ENCODE results near the gene DNTT. TPM values are rescaled to one million over a fixed set of nuclear protein-coding genes. Genes with fewer than 3 reads are reported as not detected.

DNTT gene
- total RNA-seq, 1 experiment from 2014 or later = not detected

DNA sequence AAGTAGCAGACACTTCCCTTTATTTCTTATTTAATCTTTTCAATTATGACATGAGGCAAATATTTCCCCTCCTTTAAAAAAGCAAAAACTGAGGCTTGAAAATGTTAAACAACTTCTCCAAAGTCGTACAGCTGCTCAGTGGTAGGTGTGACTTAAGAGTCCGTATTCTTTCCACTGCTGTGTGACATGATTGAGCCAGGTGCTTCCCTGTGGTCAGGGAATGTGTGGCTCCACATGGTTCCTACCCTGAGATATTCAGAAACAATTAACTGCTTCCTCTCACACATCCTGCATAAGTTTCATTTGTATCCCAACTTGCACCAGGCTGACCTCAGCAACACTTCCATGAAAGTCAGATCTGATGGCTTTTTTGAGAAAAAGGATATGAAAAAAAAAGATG is 41.0 kb downstream of the DNTT start:
- no peaks in the 10 kb centered on the region for H3K36me3 ChIP-seq (ENCODE audit: control insufficient read depth, insufficient read depth, low read length)
- Mint-ChIP-seq H3K27me3 (ENCODE audit: insufficient read depth, unreplicated experiment) (peaks cover 9% of the 10 kb centered on the region), H3K4me3 (ENCODE audit: unreplicated experiment) (no peak overlapping the region), H3K27ac (ENCODE audit: unreplicated experiment) (no peak overlapping the region), H3K36me3 (ENCODE audit: insufficient read depth, unreplicated experiment) (no peaks in the 10 kb centered on the region), H3K9me3 (ENCODE audit: unreplicated experiment) (peaks cover 15% of the 10 kb centered on the region), H3K4me1 (ENCODE audit: low read depth, unreplicated experiment) (no peaks in the 10 kb centered on the region)
- H3K9me3 ChIP-seq = peaks cover 8% of the 10 kb centered on the region
- DNase-seq = no peak
- H3K4me3 ChIP-seq (ENCODE audit: low read depth, low read length) = no peak overlapping the region
- H3K27me3 ChIP-seq (replicated peaks; ENCODE audit: control insufficient read depth, insufficient read depth, low read length) = no peaks in the 10 kb centered on the region
- BruUV-seq (replicated peaks) = no TSS peak
- no peaks in the 10 kb centered on the region for H3K4me1 ChIP-seq
- intact Hi-C loops (cut with micrococcal nuclease; ENCODE audit: unreplicated experiment) = no loop called here
- POLR2A ChIA-PET = no interaction called here
- TF ChIP-seq CTCF (IDR thresholded peaks at IDR 0.05; ENCODE audit: insufficient read depth in 1 of 2, low read depth in 1 of 2, low read length in 1 of 2, severe bottlenecking in 1 of 2, unreplicated experiment in 1 of 2) = no peak
- CTCF ChIA-PET = no interaction called here

DNA sequence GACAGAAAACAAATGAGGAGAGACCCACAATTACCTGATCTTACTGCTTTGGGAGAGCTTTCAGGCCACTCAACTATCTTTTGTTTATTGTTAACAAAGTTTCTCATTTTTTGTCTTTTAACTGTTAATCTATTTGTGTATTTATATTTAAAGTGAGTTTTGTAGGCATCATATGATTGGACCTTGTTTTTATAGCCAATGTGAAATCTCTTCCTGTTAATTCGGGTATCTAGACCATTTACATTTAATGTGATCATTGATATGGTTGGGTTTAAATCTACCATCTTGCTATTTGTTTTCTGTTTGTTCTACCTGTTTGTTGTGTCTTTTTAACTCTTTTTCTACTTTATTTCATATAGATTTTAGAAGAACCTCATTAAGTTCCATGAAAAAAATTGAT is 42.1 kb downstream of the DNTT start:
- POLR2A ChIA-PET = no interaction called here
- Histone ChIP-seq H3K36me3 (ENCODE audit: control insufficient read depth, insufficient read depth, low read length) (no peaks in the 10 kb centered on the region), H3K4me3 (ENCODE audit: low read depth, low read length) (no peak overlapping the region), H3K9me3 (peaks cover 8% of the 10 kb centered on the region), H3K27me3 (replicated peaks; ENCODE audit: control insufficient read depth, insufficient read depth, low read length) (no peaks in the 10 kb centered on the region), H3K4me1 (no peaks in the 10 kb centered on the region)
- H3K36me3 Mint-ChIP-seq (ENCODE audit: insufficient read depth, unreplicated experiment) = no peaks in the 10 kb centered on the region
- no peak overlapping the region for H3K4me3 Mint-ChIP-seq (ENCODE audit: unreplicated experiment)
- H3K27me3 Mint-ChIP-seq (ENCODE audit: insufficient read depth, unreplicated experiment) = peaks cover 11% of the 10 kb centered on the region
- CTCF ChIA-PET = no interaction called here
- peaks cover 15% of the 10 kb centered on the region for H3K9me3 Mint-ChIP-seq (ENCODE audit: unreplicated experiment)
- H3K4me1 Mint-ChIP-seq (ENCODE audit: low read depth, unreplicated experiment) = no peaks in the 10 kb centered on the region
- no peak for DNase-seq
- intact Hi-C loops (cut with micrococcal nuclease; ENCODE audit: unreplicated experiment) = no loop called here
- BruUV-seq (replicated peaks) = no TSS peak
- H3K27ac Mint-ChIP-seq (ENCODE audit: unreplicated experiment) = no peak overlapping the region
- no peak for TF ChIP-seq CTCF (IDR thresholded peaks at IDR 0.05; ENCODE audit: insufficient read depth in 1 of 2, low read depth in 1 of 2, low read length in 1 of 2, severe bottlenecking in 1 of 2, unreplicated experiment in 1 of 2)

DNA sequence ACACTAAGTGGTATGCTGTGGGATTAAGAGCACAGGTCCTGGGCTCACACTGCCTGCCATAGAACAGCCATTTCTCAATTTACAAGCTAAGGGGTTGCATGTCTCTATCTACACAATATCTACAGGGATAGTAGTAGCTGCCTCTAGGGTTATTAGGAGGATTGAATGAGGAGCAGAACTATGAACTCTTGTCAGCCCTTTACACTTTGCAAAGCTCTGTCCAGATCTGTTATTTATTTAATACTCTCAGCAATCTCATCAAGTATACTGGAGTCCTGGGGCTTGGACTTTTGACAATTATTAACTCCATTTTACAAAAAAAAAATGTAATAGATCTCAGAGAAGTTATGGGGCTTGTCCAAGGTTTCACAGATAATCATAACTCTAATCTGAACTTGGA is 47.8 kb downstream of the DNTT start:
- Histone ChIP-seq H3K27me3 (replicated peaks; ENCODE audit: control insufficient read depth, insufficient read depth, low read length) (no peaks in the 10 kb centered on the region; the same call in 1 of the 2 replicates), H3K36me3 (ENCODE audit: control insufficient read depth, insufficient read depth, low read length) (no peaks in the 10 kb centered on the region), H3K4me3 (ENCODE audit: low read depth, low read length) (no peak overlapping the region), H3K9me3 (no peaks in the 10 kb centered on the region), H3K4me1 (peaks cover 22% of the 10 kb centered on the region)
- Mint-ChIP-seq H3K9me3 (ENCODE audit: unreplicated experiment) (no peaks in the 10 kb centered on the region), H3K4me1 (ENCODE audit: low read depth, unreplicated experiment) (peaks cover 10% of the 10 kb centered on the region), H3K4me3 (ENCODE audit: unreplicated experiment) (no peak overlapping the region), H3K27ac (ENCODE audit: unreplicated experiment) (no peak overlapping the region), H3K36me3 (ENCODE audit: insufficient read depth, unreplicated experiment) (no peaks in the 10 kb centered on the region), H3K27me3 (ENCODE audit: insufficient read depth, unreplicated experiment) (peaks cover 5% of the 10 kb centered on the region)
- CTCF ChIA-PET = no interaction called here
- intact Hi-C loops (cut with micrococcal nuclease; ENCODE audit: unreplicated experiment) = no loop called here
- no peak for TF ChIP-seq CTCF (IDR thresholded peaks at IDR 0.05; ENCODE audit: insufficient read depth in 1 of 2, low read depth in 1 of 2, low read length in 1 of 2, severe bottlenecking in 1 of 2, unreplicated experiment in 1 of 2)
- DNase-seq = no peak
- POLR2A ChIA-PET = no interaction called here
- BruUV-seq (replicated peaks) = no TSS peak
